GM21515 (cell line): Measurements from ENCODE around the gene STARD8.
"Not testable (repeated sequence)": the region's sequence is repeated elsewhere in the genome, so short reads cannot be mapped to it uniquely, and the experiment has no call there.

Source experiments
- ATAC-seq: cut with Tn5 transposase; IDR thresholded peaks from one replicate; pipeline ENCODE4 v1.9.1; 2021; ENCODE audit not compliant: unreplicated experiment

Gene STARD8

GRCh38 chrX:68654693-68655092 lies 7.2 kb downstream of the STARD8 start:
- no peak for ATAC-seq

GRCh38 chrX:68656473-68656872 lies 9.0 kb downstream of the STARD8 start:
- ATAC-seq = not testable (repeated sequence)

- ATAC-seq = no peak
Observed at GRCh38 chrX:68658530-68658929, 11.1 kb downstream of the STARD8 start.

- ATAC-seq = no peak
Observed at GRCh38 chrX:68659385-68659784, 11.9 kb downstream of the STARD8 start.

- no peak for ATAC-seq
Observed at GRCh38 chrX:68659786-68660185, 12.3 kb downstream of the STARD8 start.

- no peak for ATAC-seq
Observed at GRCh38 chrX:68660746-68661145, 13.3 kb downstream of the STARD8 start.

GRCh38 chrX:68665502-68665901 lies 18.0 kb downstream of the STARD8 start:
- no peak for ATAC-seq

GRCh38 chrX:68666580-68666979 lies 19.1 kb downstream of the STARD8 start:
- no peak for ATAC-seq

GRCh38 chrX:68669094-68669860 lies 21.8 kb downstream of the STARD8 start:
- no peak for ATAC-seq

- no peak for ATAC-seq
Observed at GRCh38 chrX:68669871-68670270, 22.4 kb downstream of the STARD8 start.

GRCh38 chrX:68671221-68671620 lies 23.8 kb downstream of the STARD8 start:
- ATAC-seq = no peak

GRCh38 chrX:68672581-68673318 lies 25.3 kb downstream of the STARD8 start:
- no peak for ATAC-seq

GRCh38 chrX:68675571-68675970 lies 28.1 kb downstream of the STARD8 start:
- no peak for ATAC-seq

GRCh38 chrX:68676335-68676734 lies 28.9 kb downstream of the STARD8 start:
- no peak for ATAC-seq

- ATAC-seq = no peak
Observed at GRCh38 chrX:68677998-68678397, 30.5 kb downstream of the STARD8 start.

GRCh38 chrX:68681443-68681941 lies 34.0 kb downstream of the STARD8 start:
- ATAC-seq = no peak

GRCh38 chrX:68682790-68683189 lies 35.3 kb downstream of the STARD8 start:
- ATAC-seq = no peak

- ATAC-seq = no peak
Observed at GRCh38 chrX:68683580-68683979, 36.1 kb downstream of the STARD8 start.

- no peak for ATAC-seq
Observed at GRCh38 chrX:68684291-68684918, 36.9 kb downstream of the STARD8 start.

- no peak for ATAC-seq
Observed at GRCh38 chrX:68684919-68685304, 37.4 kb downstream of the STARD8 start.

GRCh38 chrX:68685685-68686084 lies 38.2 kb downstream of the STARD8 start:
- ATAC-seq = no peak
